ENCODE data around the gene GAB2. TPM values are rescaled to one million over a fixed set of nuclear protein-coding genes. Genes with fewer than 3 reads are reported as not detected.

GAB2 gene
- total RNA-seq, 1 experiment from 2014 or later: 3.3 TPM

DNA sequence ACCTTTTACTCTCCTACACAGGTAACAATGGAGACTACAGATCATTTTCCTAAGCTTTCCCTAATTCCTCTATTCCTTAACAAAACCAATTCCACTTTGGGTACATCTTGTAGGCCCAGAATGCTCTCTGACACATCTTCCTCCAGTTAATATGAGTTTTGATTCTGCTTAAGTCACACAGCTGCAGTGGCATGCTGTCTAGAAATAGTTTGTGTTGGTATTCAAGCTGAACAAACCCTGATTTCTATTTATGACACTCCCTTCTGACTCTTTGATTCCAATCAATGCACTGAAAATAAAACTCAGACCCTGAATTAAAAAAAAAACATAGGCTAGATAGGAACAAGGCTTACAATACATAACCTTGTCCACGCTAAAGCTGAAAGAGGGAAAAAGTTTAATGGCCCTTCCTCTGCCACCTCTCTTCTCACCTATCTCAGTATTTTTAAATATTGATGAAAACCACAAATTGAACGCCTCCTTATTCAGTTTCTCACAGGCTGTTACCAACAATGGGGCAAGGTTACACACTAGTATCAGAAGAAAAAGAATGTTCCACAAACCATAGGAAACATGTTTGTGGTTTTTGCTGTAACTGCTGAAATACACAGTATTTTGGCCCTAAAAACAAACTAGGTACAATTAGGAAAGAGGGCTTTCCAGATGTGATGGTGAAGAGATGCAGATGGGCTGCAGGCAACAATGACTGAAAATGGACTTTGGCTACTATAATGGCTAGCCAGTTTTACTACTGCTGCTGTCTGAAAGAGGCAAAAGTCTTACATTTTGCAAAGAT, 35.7 kb upstream of the GAB2 start:
- Histone ChIP-seq H3K4me2 (ENCODE audit: insufficient read depth, insufficient read length, low read length) (no peak overlapping the region), H4K5ac (ENCODE audit: insufficient read length, low read depth, low read length) (no peak overlapping the region), H2BK5ac (ENCODE audit: insufficient read length, low read length) (no peak overlapping the region), H2BK12ac (ENCODE audit: insufficient read length, low read depth, low read length) (no peak overlapping the region), H3T11ph (ENCODE audit: low read length) (no peak overlapping the region), H3K18ac (ENCODE audit: insufficient read length, low read depth, low read length) (no peak overlapping the region), H3K79me1 (ENCODE audit: insufficient read depth, low read depth, low read length, poor library complexity, severe bottlenecking) (no peaks in the 10 kb centered on the region), H2AFZ (ENCODE audit: low read length) (no peak overlapping the region), H2BK120ac (ENCODE audit: low read depth, low read length, poor library complexity, severe bottlenecking) (no peak overlapping the region), H3K4me1 (ENCODE audit: insufficient read depth, low read length) (no peaks in the 10 kb centered on the region), H3K56ac (ENCODE audit: insufficient read length, low read depth, low read length) (no peak overlapping the region), H3K9me3 (ENCODE audit: control insufficient read depth, low read depth, low read length) (no peaks in the 10 kb centered on the region), H3K79me2 (ENCODE audit: insufficient read depth, low read length) (no peaks in the 10 kb centered on the region; the same call in 1 of the 2 replicates), H4K91ac (ENCODE audit: insufficient read length, low read depth, low read length) (no peak overlapping the region), H3K9ac (ENCODE audit: extremely low read depth, insufficient read length, low read length) (no peak overlapping the region), H3K14ac (ENCODE audit: insufficient read depth, low read length) (no peak overlapping the region), H3K27me3 (ENCODE audit: insufficient read depth, low read length) (no peaks in the 10 kb centered on the region), H3K4ac (ENCODE audit: low read depth, low read length) (no peak overlapping the region), H2AK5ac (ENCODE audit: insufficient read length, low read length) (no peak overlapping the region), H3K27ac (ENCODE audit: insufficient read length, low read depth, low read length) (no peak overlapping the region), H4K20me1 (ENCODE audit: control insufficient read depth, insufficient read depth, insufficient read length) (no peaks in the 10 kb centered on the region), H2BK15ac (ENCODE audit: low read depth, low read length) (no peak overlapping the region), H3K23me2 (ENCODE audit: insufficient read length, low read depth, low read length, poor library complexity, severe bottlenecking) (no peaks in the 10 kb centered on the region), H2BK20ac (ENCODE audit: low read depth, low read length, poor library complexity, severe bottlenecking) (no peak overlapping the region), H4K8ac (replicated peaks; ENCODE audit: insufficient read length, low read depth, low read length) (no peak overlapping the region), H3K23ac (ENCODE audit: insufficient read length, low read depth, low read length) (no peak overlapping the region)
- H3K27ac Mint-ChIP-seq: peak overlapping the region in 1 of 3 experiments; percentile 13; a peak in 2 of 7 replicates
- no CpG with 5 or more reads among the region's 2 CpGs for WGBS (ENCODE audit: extremely low coverage, insufficient read length, low lambda C conversion rate)
- H3K4me3 Mint-ChIP-seq: no peak overlapping the region
- no peaks in the 10 kb centered on the region for H3K4me1 Mint-ChIP-seq
- DNase-seq: no peak
- TF ChIP-seq, protein P1, sequence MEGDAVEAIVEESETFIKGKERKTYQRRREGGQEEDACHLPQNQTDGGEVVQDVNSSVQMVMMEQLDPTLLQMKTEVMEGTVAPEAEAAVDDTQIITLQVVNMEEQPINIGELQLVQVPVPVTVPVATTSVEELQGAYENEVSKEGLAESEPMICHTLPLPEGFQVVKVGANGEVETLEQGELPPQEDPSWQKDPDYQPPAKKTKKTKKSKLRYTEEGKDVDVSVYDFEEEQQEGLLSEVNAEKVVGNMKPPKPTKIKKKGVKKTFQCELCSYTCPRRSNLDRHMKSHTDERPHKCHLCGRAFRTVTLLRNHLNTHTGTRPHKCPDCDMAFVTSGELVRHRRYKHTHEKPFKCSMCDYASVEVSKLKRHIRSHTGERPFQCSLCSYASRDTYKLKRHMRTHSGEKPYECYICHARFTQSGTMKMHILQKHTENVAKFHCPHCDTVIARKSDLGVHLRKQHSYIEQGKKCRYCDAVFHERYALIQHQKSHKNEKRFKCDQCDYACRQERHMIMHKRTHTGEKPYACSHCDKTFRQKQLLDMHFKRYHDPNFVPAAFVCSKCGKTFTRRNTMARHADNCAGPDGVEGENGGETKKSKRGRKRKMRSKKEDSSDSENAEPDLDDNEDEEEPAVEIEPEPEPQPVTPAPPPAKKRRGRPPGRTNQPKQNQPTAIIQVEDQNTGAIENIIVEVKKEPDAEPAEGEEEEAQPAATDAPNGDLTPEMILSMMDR (conservative IDR thresholded peaks at IDR 0.05): no peak
- H3K9me3 Mint-ChIP-seq: no peaks in the 10 kb centered on the region
- no peaks in the 10 kb centered on the region for H3K27me3 Mint-ChIP-seq (ENCODE audit: low read depth)
- peaks cover 0 to 1% (median 0%) of the 10 kb centered on the region in 3 experiments; a peak in 2 of 7 replicates for H3K36me3 Mint-ChIP-seq (ENCODE audit: insufficient read depth in 1 of 3, low read depth in 3 of 3)

Measured in H9 (cell line).